A673 (cell line): Measurements from ENCODE around the gene PTF1A. TPM values are rescaled to one million over a fixed set of nuclear protein-coding genes. Genes with fewer than 3 reads are reported as not detected.

Experiments used
- BruUV-seq: library from RNA; stranded (reverse); fragments of 400-500 nt; replicated peaks from 2 replicates; lab custom pipeline; 2021; lab: Mats Ljungman, UMichigan
- CTCF ChIA-PET: fragments of 300-600 bp; sonication (Branson Sonifier 250); formaldehyde crosslinking; loops from one replicate; lab custom pipeline; 2022; ENCODE audit warnings: antibody characterized with exemption; lab: Charles Lee
- POLR2A ChIA-PET: fragments of 300-600 bp; sonication (Branson Sonifier 250); formaldehyde crosslinking; loops from one replicate; lab custom pipeline; 2022; ENCODE audit warnings: antibody characterized with exemption; ENCODE audit not compliant: low non-redundant PET; lab: Charles Lee
- DNase-seq: peaks from one replicate; pipeline ENCODE4 v3.0.0-alpha.2; 2015; ENCODE audit warnings: low spot score
- H3K27ac ChIP-seq: fragments of 200-600 bp; sonication (generic); 2 replicates; pipeline ENCODE4 v1.5.1; 2016; ENCODE audit warnings: mixed run types, low read depth, mild to moderate bottlenecking, mixed read lengths, antibody characterized with exemption, low read length; ENCODE audit not compliant: poor library complexity, severe bottlenecking
- H3K27me3 ChIP-seq: fragments of 200-600 bp; sonication (generic); replicated peaks from 2 replicates; pipeline ENCODE4 v1.6.1; 2017; ENCODE audit warnings: mixed run types, low read depth, mild to moderate bottlenecking, mixed read lengths, antibody characterized with exemption, low read length; ENCODE audit not compliant: insufficient read depth, poor library complexity
- H3K36me3 ChIP-seq: fragments of 200-600 bp; sonication (generic); 2 replicates; pipeline ENCODE4 v1.6.1; 2016; ENCODE audit warnings: mixed run types, mild to moderate bottlenecking, mixed read lengths, antibody characterized with exemption, low read length; ENCODE audit not compliant: insufficient read depth, poor library complexity, severe bottlenecking
- H3K4me1 ChIP-seq: fragments of 200-600 bp; sonication (generic); 2 replicates; pipeline ENCODE4 v1.6.1; 2017; ENCODE audit warnings: mixed run types, mild to moderate bottlenecking, mixed read lengths, antibody characterized with exemption, low read length; ENCODE audit not compliant: insufficient read depth, poor library complexity, severe bottlenecking
- H3K4me3 ChIP-seq: fragments of 200-600 bp; sonication (generic); 2 replicates; pipeline ENCODE4 v1.5.1; 2016; ENCODE audit warnings: low read depth, mixed run types, mild to moderate bottlenecking, mixed read lengths, low read length; ENCODE audit not compliant: poor library complexity, severe bottlenecking
- H3K9me3 ChIP-seq: fragments of 200-600 bp; sonication (generic); 2 replicates; pipeline ENCODE4 v1.6.1; 2016; ENCODE audit warnings: mixed run types, low read depth, mild to moderate bottlenecking, mixed read lengths, antibody characterized with exemption, low read length; ENCODE audit not compliant: poor library complexity, severe bottlenecking
- CTCF ChIP-seq: fragments of 300-800, 200-600 bp; sonication (generic); conservative IDR thresholded peaks from 2 replicates; pipeline ENCODE4 v1.5.1; 2017; ENCODE audit warnings: low read depth, mild to moderate bottlenecking, antibody characterized with exemption, low read length, moderate library complexity, mixed read lengths
- EZH2 ChIP-seq: fragments of 200-600 bp; sonication (generic); IDR thresholded peaks from 2 replicates; pipeline ENCODE4 v1.6.1; 2017; ENCODE audit warnings: borderline replicate concordance, low read depth, mild to moderate bottlenecking, mixed read lengths, antibody characterized with exemption, low read length; ENCODE audit not compliant: poor library complexity, severe bottlenecking
- intact Hi-C: fragments of 100-400 bp; cut with micrococcal nuclease; formaldehyde crosslinking; loops from one replicate; pipeline ENCODE4 v1.10.0; 2022; ENCODE audit not compliant: unreplicated experiment
- total RNA-seq: library from RNA; stranded (reverse); gene quantifications from 2 replicates; pipeline ENCODE4 v1.2.3, GENCODE V29; 2021

Gene PTF1A
- total RNA-seq, 1 experiment from 2014 or later = not detected

DNA sequence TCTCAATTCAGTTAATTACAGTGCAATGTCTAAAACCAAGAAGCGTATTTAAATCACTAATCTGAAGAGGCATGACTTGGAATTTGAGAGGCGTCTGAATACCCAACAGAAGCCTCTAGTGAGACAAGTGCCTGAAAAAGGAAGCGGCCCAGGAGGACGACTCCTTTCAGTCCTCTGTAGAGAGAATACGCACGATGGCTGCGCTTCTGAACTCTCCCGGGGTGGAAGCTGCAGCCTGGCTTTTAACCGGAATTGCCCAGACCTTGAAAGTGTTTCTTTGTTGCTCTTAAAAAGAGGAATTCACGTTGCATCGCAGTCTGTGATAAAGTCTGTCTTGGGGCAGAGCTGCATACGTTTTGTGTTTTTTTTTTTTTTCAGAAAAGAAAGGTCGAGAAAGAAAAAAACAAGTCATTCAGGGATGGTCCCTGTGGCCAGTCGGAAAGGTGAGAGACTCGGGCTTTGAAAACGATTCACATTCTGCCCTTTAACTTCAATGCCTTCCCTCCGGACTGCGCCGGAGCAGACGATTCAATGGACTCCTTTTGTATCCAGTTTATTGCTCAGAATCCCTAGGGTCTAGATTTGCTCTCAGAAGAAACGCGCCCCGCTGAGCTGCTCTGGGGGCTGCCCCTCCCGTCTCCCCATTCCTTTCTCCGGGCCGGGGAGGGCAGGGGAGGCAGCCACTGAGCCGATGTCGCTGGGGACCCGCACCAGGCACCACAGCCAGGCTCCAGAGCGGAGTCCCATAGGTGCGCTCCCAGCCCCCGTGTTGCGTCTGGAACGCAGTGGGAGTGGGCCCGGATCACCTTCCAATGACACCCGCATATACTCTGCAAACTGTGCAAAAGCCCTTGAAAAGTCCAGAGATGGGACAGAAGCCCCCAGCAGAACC lies 994 bp upstream of the PTF1A start:
- ChIA-PET POLR2A (interaction anchor here (0.6 kb wide), 1 partner anchor 10 kb away, joined by 4 read pairs; no protein-coding TSS in a partner anchor), CTCF (no interaction called here)
- no peaks in the 10 kb centered on the region for H3K9me3 ChIP-seq
- BruUV-seq = no TSS peak
- no peak overlapping the region for H3K27ac ChIP-seq
- H3K36me3 ChIP-seq = no peaks in the 10 kb centered on the region
- no peak for DNase-seq
- peaks cover 18% of the 10 kb centered on the region for H3K4me1 ChIP-seq
- TF ChIP-seq EZH2 (peak; percentile 81), CTCF (no peak)
- no peak overlapping the region for H3K4me3 ChIP-seq
- H3K27me3 ChIP-seq = peaks cover 99% of the 10 kb centered on the region
- intact Hi-C loops = no loop called here

DNA sequence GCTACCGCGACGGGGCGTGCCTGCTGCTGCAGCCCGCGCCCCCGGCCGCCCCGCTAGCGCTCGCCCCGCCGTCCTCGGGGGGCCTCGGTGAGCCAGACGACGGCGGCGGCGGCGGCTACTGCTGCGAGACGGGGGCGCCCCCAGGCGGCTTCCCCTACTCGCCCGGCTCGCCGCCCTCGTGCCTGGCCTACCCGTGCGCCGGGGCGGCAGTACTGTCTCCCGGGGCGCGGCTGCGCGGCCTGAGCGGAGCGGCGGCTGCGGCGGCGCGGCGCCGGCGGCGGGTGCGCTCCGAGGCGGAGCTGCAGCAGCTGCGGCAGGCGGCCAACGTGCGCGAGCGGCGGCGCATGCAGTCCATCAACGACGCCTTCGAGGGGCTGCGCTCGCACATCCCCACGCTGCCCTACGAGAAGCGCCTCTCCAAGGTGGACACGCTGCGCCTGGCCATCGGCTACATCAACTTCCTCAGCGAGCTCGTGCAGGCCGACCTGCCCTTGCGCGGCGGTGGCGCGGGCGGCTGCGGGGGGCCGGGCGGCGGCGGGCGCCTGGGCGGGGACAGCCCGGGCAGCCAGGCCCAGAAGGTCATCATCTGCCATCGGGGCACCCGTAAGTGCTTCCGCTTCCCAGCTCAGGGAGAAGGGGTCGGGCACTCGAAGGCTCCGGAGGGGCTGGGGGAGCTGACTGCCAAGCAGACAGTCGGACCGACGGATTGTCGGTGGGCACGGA lies 761 bp downstream of the PTF1A start:
- Histone ChIP-seq H3K4me1 (peaks cover 18% of the 10 kb centered on the region), H3K27me3 (peaks cover 99% of the 10 kb centered on the region), H3K27ac (no peak overlapping the region), H3K9me3 (no peaks in the 10 kb centered on the region), H3K4me3 (peak overlapping the region; percentile 17), H3K36me3 (no peaks in the 10 kb centered on the region)
- peak; percentile 57 for DNase-seq
- intact Hi-C loops = no loop called here
- no TSS peak for BruUV-seq
- no peak for TF ChIP-seq EZH2
- TF ChIP-seq CTCF = no peak
- POLR2A ChIA-PET = no interaction called here
- CTCF ChIA-PET = interaction anchor here (0.7 kb wide), 1 partner anchor 52 kb away, joined by 3 read pairs; no protein-coding TSS in a partner anchor

GRCh38 chr10:23193435-23194074 lies 1.4 kb downstream of the PTF1A start:
- H3K27me3 ChIP-seq = peaks cover 99% of the 10 kb centered on the region
- H3K4me3 ChIP-seq = no peak overlapping the region
- ChIA-PET CTCF (no interaction called here), POLR2A (no interaction called here)
- no peaks in the 10 kb centered on the region for H3K36me3 ChIP-seq
- no peaks in the 10 kb centered on the region for H3K9me3 ChIP-seq
- BruUV-seq = no TSS peak
- DNase-seq = no peak
- peaks cover 18% of the 10 kb centered on the region for H3K4me1 ChIP-seq
- TF ChIP-seq EZH2 (peak; percentile 91), CTCF (no peak)
- no peak overlapping the region for H3K27ac ChIP-seq
- intact Hi-C loops = no loop called here
